K562 (cell line): ENCODE data around the gene OR11H1. TPM values are rescaled to one million over a fixed set of nuclear protein-coding genes. Genes with fewer than 3 reads are reported as not detected.

Source experiments
- polyA plus RNA-seq, 8 experiments: library from polyadenylated mRNA; depleted of rRNA in 4 of 8; stranded (reverse) in 5 of 8; unstranded in 3 of 8; fragments of >200 nt; fragmentation: Nextera tagmentation in 2 of 8; fragmentation: Illumina TruSeq in 1 of 8; extraction: Ambion mirVana in 2 of 8; extraction: Trizol in 1 of 8; gene quantifications; 2 replicates each; pipeline versions ENCODE4 v1.2.1 to v1.2.3, GENCODE V29; 2011 to 2014; ENCODE audit warnings: inconsistent platforms in 1 of 8, missing spikeins in 1 of 8
- total RNA-seq, 7 experiments: library from RNA; depleted of rRNA in 6 of 7; stranded (reverse); fragments of >200 nt in 6 of 7; fragmentation: Illumina TruSeq in 2 of 7; extraction: Trizol in 2 of 7; gene quantifications; 2 replicates each; pipeline versions ENCODE4 v1.2.1 to v1.2.3, GENCODE V29; 2011 to 2021; ENCODE audit warnings: low replicate concordance in 1 of 7

The OR11H1 gene
- total and polyA plus RNA-seq, 9 of the 15 experiments (the other 6 are each of a cell fraction or from before 2014, with no cell fraction given) = not detected

Other genes starting within 250 kb of the OR11H1 start
- not detected in 2 replicates for gene POTEH, start 161.8 kb downstream of the OR11H1 start, total RNA-seq (2014; rRNA removed)
- gene POTEH, start 161.8 kb downstream of the OR11H1 start, total RNA-seq (2014; rRNA removed; fragmentation: Illumina TruSeq; extraction: Trizol) = not detected in 2 replicates
- not detected in 2 replicates for gene POTEH, start 161.8 kb downstream of the OR11H1 start, total RNA-seq (2015; rRNA removed; fragmentation: Illumina TruSeq; extraction: Trizol)
- gene POTEH, start 161.8 kb downstream of the OR11H1 start, total RNA-seq (2021) = not detected in 2 replicates
- gene POTEH, start 161.8 kb downstream of the OR11H1 start, polyA plus RNA-seq (2011; rRNA removed) = not detected in 2 replicates
- not detected in 2 replicates for gene POTEH, start 161.8 kb downstream of the OR11H1 start, polyA plus RNA-seq (2014; fragmentation: Illumina TruSeq; extraction: Trizol)
- gene POTEH, start 161.8 kb downstream of the OR11H1 start, polyA plus RNA-seq (2014; fragmentation: Nextera tagmentation; extraction: Ambion mirVana) = not detected
- not detected in 2 replicates for gene POTEH, start 161.8 kb downstream of the OR11H1 start, polyA plus RNA-seq (2014; rRNA removed)